ENCODE data around the gene NPR2. TPM values are rescaled to one million over a fixed set of nuclear protein-coding genes. Genes with fewer than 3 reads are reported as not detected.

The NPR2 gene
- total RNA-seq, 4 donors from 2014 or later: 12.7 to 39.3 (median 34.5) TPM

DNA sequence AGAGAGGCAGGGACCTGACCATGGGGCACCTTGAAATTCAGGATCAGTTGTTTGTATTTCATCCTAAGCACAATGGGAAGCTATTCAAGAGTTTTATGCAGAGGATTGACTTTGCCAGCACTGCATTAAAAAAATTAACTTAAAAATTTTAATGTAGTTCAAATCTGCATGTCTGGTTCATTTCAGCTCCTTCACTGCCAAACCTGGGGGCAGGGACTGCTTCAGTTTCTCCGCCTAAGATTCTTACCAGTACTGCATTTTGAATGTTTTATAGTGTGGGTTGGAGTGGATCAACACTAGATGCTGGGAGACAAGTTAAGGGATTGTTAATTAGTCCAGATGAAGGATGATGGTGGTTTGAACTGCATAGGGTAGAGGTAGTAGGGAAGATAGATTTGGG lies 21.6 kb upstream of the NPR2 start:
- Histone ChIP-seq H3K9me3 (no peaks in the 10 kb centered on the region), H3K27ac (no peak overlapping the region), H3K4me1 (peaks cover 7 to 26% (median 22%) of the 10 kb centered on the region in 3 donors), H3K27me3 (no peaks in the 10 kb centered on the region), H3K36me3 (no peaks in the 10 kb centered on the region), H3K4me3 (no peak overlapping the region)
- TF ChIP-seq POLR2A (IDR thresholded peaks at IDR 0.05) (no peak), CTCF (IDR thresholded peaks at IDR 0.05) (no peak), EP300 (IDR thresholded peaks at IDR 0.05) (no peak)
- WGBS, 2 donors (ENCODE audit: low coverage in 1 of 2): 89 to 100% methylated on average over 1 of the region's 1 CpG
- ATAC-seq: no peak

DNA sequence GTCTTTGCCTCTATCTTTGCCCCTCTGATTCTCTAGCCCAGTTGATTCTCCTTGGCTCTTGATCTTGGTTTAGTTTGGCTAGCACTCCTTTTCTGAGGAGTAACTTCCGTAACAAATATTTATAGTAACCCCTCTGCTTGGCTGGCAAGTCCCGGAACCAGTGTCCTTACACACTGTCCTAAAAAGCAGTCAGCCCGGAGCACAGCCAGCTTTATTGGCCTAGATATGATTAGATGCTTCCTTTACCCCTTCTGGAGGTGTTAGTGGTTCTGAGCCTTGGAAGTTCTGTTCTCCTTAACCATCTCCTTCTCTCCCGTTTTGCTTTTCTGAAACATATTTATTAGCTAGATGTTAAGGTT lies 20.3 kb upstream of the NPR2 start:
- peak; percentile 81 for ATAC-seq
- peak overlapping the region; percentile 45 to 78 (median 66) for H3K27ac ChIP-seq
- H3K4me3 ChIP-seq: no peak overlapping the region

GRCh38 chr9:35771534-35771933 lies 19.9 kb upstream of the NPR2 start:
- Histone ChIP-seq H3K36me3 (no peaks in the 10 kb centered on the region), H3K4me1 (peaks cover 7 to 26% (median 22%) of the 10 kb centered on the region in 3 donors), H3K27me3 (no peaks in the 10 kb centered on the region), H3K4me3 (no peak overlapping the region), H3K27ac (peak overlapping the region; percentile 45 to 78 (median 66)), H3K9me3 (no peaks in the 10 kb centered on the region)
- TF ChIP-seq EP300 (IDR thresholded peaks at IDR 0.05): no peak
- no peak for TF ChIP-seq CTCF (IDR thresholded peaks at IDR 0.05)
- TF ChIP-seq POLR2A (IDR thresholded peaks at IDR 0.05): no peak
- no peak for TF ChIP-seq POLR2AphosphoS5 (IDR thresholded peaks at IDR 0.05)
- 22 to 70% methylated on average over 1 of the region's 1 CpG for WGBS, 2 donors (ENCODE audit: low coverage in 1 of 2)
- no peak for ATAC-seq

More for the DNA sequence above, 20.3 kb upstream of the NPR2 start:
- 0 to 2% methylated on average over 4 of the region's 4 CpGs for WGBS, 2 donors (ENCODE audit: low coverage in 1 of 2)
- peak; percentile 26 for TF ChIP-seq POLR2AphosphoS5 (IDR thresholded peaks at IDR 0.05)
- TF ChIP-seq CTCF (IDR thresholded peaks at IDR 0.05): no peak
- no peak for TF ChIP-seq EP300 (IDR thresholded peaks at IDR 0.05)
- no peaks in the 10 kb centered on the region for H3K27me3 ChIP-seq
- no peaks in the 10 kb centered on the region for H3K36me3 ChIP-seq
- peaks cover 7 to 26% (median 22%) of the 10 kb centered on the region in 3 donors for H3K4me1 ChIP-seq
- no peaks in the 10 kb centered on the region for H3K9me3 ChIP-seq

- H3K4me3 ChIP-seq: no peak overlapping the region
- H3K4me1 ChIP-seq: peaks cover 7 to 26% (median 22%) of the 10 kb centered on the region in 3 donors
- no peaks in the 10 kb centered on the region for H3K36me3 ChIP-seq
- no peak for TF ChIP-seq EP300 (IDR thresholded peaks at IDR 0.05)
- TF ChIP-seq CTCF (IDR thresholded peaks at IDR 0.05): no peak
- TF ChIP-seq POLR2A (IDR thresholded peaks at IDR 0.05): no peak
- no peak for TF ChIP-seq POLR2AphosphoS5 (IDR thresholded peaks at IDR 0.05)
- ATAC-seq: no peak
- H3K9me3 ChIP-seq: no peaks in the 10 kb centered on the region
- WGBS, 2 donors (ENCODE audit: low coverage in 1 of 2): 85 to 87% methylated on average over 3 of the region's 3 CpGs
- no peaks in the 10 kb centered on the region for H3K27me3 ChIP-seq
- H3K27ac ChIP-seq: peak overlapping the region in 3 of 4 donors; percentile 15 to 78 (median 70)
These were observed 19.4 kb upstream of the NPR2 start for GRCh38 chr9:35771943-35772342.

- TF ChIP-seq POLR2AphosphoS5 (IDR thresholded peaks at IDR 0.05) (no peak), POLR2A (IDR thresholded peaks at IDR 0.05) (no peak), EP300 (IDR thresholded peaks at IDR 0.05) (no peak), CTCF (IDR thresholded peaks at IDR 0.05) (no peak)
- WGBS, 2 donors (ENCODE audit: low coverage in 1 of 2): 63 to 66% methylated on average over 5 to 7 of the region's 7 CpGs
- Histone ChIP-seq H3K27me3 (no peaks in the 10 kb centered on the region), H3K4me3 (no peak overlapping the region), H3K4me1 (peaks cover 7 to 22% (median 20%) of the 10 kb centered on the region in 3 donors), H3K27ac (no peak overlapping the region), H3K36me3 (no peaks in the 10 kb centered on the region), H3K9me3 (no peaks in the 10 kb centered on the region)
- peak; percentile 42 for ATAC-seq
These were observed 16.3 kb upstream of the NPR2 start for GRCh38 chr9:35774907-35775635.
